GM18519 (cell line): ENCODE data around the gene CRIP1.

Experiments used
- ATAC-seq: cut with Tn5 transposase; IDR thresholded peaks from one replicate; pipeline ENCODE4 v1.9.1; 2021; ENCODE audit warnings: mild to moderate bottlenecking, moderate library complexity; ENCODE audit not compliant: unreplicated experiment, low FRiP score

CRIP1 gene

DNA sequence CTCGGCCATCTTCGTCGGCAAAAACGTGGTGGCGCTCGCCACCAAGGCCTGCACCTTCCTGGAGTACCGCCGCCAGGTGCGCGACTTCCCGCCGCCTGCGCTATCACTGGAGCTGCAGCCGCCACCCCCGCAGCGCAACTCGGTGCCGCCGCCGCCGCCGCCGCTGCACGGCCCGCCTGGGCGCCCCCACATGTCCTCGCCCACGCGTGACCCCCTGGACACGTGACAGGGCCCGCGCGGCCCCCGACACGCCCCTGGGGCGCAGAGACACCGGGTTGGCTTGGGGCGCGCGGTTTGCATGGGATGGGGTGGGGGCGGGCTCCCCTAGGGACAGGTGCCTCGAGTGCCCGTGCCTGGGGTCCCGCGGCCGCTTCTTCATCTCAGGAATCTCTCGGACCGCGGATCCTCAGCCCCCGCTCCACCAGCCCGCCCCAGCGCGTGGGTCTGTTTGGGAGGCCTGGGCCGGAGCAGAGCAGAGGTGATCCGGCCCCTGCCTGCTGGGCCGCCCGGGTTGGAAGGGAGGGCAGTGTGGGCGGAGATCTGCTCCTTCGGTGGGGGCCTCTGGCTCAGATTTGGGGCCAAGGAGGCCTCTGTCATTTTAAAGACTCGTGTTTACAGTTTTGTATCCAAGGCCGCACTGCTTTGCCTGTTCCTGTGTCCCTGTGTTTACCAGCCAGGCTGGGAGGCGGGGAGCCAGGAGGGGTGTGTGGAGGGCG is 43.0 kb downstream of the CRIP1 start:
- ATAC-seq = no peak

DNA sequence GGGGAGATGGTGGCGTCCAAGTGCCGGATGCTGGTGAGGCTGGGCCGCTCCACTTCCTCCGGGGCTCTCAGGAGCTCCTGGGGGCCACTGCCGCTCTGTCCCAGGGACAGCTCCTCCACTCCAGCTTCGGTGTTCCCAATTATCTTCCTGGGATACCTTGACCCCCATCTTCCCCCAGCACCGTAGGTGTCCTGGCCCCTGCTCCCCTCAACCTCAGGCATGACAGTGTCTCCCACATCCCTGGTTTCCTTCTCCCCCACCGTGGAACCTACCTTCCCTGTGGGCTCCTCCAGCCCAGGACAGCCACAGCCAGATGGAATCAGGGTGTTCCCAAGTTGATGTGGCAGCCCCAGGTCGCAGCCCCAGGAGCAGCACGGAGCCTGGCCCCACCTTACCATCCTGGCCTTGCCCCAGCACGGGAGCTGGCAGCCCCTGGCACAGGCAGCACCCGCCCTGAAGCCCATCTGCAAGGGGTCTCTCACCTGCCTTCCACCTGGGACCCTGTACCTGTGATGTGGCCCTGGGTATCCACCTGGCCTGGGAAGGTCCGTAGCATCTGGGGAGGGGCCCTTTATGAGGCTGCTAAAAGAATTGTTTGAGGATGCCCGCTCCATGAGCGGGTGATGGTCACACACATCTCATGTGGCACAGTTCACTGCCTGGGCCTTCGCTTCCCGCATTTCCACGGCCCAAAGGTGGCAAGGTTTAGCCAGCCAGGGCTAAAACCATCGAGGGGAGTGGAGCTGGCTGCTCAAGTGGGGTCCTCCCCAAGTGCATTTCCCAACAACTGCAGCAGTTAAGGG is 43.8 kb downstream of the CRIP1 start:
- ATAC-seq = no peak

DNA sequence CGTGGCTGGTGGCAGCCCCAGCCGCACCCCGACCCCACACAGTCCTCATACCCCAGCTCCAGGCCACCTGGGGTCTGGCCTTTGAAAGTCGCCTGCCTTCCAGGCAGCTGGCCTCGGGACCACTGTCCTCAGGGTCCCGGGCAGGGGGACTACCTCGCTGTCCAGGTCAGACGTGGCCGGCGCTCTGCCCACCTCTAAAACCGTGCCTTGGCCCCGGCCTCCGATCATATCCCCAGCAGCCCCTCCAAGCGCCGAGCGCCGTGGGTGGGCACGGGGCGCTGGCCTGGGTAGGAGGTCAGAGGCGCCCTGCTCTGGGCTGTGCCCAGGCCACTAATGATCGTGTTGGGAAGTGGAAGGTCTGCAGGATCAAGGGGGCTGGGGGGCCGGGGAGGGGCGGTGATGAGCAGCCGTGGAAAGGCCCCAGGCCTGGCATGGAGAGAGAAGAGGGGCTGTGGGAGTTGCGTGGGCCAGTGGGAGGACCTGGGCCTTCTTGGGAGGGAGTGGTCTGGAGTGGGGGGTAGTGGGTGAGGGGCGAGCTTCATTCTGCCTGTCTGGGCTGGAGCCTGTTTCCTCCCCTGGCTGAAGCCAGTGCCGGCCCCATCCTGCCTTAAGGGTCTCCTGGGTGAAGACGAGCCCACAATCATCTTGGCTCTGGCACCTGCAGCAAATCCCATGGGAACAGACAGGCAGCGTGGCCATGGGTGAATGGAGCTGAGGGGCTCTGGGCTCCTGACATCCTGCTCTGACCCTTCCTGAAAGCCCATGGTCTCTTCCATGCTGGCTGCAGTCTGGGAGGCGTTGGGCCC is 44.6 kb downstream of the CRIP1 start:
- no peak for ATAC-seq

DNA sequence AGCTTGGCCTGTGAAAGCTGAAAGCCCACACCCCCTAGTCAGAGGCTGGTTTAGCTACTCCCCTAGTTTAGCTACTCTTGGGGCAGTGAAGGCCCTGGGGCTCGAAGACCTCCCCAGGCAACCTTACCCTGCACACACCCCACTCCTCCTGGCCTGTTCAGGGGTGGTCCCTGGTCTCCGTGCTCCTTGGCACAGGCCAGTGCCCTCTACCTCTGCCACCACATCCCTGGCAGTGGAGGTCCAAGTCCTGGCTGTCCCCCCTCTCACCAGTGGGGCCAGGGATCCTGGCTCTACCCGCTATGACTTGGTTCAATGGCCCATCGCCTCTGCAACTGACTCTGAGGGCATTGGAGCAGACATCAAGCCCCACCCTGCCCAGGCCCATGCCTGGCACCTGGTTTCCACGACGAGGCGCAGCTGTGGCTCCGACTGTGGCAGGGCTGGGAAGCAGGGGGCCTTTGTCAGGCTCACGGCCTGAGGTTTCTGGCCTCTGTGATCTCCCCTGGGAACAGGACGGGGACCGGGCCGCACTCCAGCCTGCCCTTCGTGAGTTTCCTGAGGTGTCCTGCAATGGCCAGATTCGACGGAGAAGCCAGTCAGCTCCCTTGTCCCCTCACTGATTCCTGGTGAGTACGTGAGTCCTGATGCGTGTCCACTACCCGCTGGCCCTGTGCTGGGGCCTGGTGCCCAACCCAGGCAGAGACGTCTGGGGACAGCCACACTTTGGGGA is 45.4 kb downstream of the CRIP1 start:
- no peak for ATAC-seq

DNA sequence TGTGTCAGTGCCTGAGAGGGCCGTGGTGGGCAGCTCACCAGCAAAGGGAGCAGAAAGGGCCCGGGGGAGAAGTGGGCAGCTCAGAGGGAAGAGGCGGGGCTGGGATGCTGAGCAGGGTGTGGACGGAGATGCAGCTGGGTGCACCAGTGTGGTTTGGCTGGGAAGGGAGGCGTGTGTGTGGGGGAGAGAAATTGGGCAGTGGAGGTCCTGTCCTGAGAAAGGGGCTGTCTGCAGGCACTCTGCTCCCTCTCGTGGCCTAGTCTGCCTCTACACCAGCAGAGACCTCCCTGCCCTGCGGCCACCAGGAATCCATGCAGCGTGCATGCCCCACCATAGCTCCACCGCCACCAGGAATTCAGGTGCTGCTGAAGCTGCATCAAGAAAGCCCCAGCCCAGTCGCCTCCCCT is 46.1 kb downstream of the CRIP1 start:
- ATAC-seq = no peak

DNA sequence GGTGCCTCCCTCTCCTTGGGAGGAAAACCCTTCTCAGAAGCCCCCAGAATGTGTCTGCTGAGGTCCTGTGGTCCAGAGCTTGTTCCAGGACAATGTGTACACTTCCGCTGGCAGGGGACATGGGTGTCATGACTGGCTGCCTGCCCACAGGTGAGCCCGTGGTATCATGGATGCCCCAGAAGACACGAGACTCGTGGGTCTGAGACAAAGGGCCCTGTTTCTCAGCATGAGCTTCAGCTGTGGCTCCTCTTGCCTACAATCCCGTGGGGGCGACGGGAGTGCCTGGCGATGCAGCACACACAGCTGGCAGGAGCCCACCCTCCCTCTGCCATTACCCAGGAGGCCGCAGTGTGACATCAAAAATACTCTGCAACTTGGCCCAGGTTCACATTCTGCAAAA is 46.7 kb downstream of the CRIP1 start:
- ATAC-seq = no peak

DNA sequence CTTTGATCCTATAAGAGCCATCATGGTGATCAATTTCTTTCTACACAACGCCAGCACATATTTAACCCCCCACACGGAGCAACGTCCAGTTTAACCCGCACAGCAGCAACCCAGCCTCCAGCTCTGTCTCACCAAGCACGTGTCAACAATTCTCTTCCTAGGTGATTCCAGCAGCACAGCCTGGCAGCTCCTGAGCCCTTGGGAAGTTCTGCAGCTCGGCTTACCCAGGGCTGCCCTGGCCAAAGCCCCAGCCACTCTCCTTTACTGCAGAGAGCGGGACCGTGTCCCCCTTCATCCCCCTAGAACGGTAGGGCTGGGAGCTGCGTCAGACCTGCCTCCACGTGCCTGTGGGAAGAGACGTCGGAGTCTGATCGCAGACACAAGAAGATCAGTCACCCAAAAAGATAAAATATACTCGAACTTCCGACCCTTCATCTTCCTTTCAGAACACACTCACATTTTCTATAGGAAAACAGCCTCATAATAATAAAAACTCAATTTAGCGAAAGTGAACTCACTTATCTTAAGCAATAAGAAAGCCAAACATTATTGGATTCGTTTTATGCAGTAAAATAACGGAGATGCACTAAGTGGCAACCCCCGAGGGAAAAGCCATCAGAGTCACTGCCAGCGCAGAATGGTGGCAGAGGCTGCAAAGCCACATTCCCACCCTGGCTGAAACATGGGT is 47.3 kb downstream of the CRIP1 start:
- no peak for ATAC-seq

DNA sequence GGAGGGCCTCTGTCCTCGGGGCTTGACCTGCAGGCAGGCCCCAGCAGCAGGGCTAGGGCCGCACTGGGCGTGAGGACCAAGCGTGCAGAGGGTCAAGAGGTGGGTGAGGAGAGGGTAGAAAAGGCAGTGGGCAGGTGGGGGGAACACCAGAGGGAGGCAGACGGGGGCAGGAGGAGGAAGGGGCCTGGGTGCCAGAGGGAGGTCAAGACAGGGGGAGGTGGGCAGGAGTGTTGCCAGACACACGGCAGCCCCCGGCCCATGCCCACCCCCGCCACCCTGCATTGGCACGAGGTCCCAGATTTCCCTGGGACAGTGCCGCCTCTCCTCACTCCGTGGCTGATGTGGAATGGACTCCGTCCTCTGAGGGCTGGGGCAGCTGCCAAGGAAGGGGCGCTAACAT is 47.9 kb downstream of the CRIP1 start:
- no peak for ATAC-seq

DNA sequence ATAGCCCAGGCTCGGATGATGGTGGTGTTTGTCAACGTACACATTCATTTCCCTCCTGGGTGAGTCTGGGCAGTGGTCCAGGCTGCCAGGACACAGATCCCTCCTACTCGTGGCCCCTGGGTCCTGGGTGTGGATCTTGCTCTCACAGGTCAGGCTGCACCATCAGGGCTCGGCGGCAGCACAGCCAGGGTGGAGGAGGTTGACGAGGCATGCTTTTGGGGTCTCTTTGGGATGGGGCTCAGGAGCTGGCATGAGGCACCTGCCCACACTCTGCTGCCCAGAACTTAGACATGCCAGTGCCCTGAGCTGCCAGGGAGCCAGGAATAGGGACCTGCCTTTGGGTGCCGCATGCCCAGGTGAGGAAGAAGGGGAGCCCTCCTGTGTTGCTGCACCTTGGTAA is 49.4 kb downstream of the CRIP1 start:
- no peak for ATAC-seq

DNA sequence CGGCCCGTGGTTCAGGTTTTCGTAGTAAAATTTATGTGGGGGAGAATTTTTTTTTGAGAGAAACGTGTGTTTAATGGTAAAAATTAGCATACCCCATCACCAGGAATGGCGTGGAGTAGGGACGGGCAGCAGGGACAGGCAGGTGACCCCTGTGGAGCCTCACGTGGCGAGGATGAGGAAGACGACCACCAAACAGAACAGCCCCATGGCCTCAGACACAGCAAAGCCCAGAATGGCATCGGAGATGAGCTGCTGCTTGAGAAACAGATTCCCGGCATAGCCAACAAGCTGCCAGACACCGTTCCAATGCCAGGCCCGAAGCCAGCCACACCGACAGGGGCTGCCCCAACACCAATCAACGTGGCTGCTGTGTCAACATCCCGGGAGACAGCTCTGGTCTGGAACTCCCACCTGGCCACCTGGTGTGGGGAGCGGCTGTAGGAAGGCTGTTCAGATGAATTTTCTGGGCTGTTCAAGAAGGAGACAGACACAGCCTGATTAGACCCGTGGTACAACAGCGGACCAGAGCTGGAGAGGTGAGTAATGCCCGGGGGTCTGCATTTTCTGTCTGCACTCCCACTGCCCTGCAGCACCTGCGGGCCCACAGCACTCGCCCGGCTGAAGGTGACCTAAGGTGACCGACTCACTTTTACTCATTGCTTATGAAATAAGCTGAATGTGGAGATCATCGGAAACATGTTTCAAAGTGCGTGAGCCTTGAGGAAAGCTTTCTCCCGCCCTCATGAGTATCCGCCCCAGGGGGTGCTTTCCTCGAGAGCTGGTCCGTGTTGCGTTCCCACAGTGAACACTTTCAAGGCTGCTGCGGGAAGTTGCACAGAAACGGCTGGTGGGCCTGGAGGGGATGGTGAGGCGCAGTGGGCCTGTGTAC is 50.2 kb downstream of the CRIP1 start:
- no peak for ATAC-seq

DNA sequence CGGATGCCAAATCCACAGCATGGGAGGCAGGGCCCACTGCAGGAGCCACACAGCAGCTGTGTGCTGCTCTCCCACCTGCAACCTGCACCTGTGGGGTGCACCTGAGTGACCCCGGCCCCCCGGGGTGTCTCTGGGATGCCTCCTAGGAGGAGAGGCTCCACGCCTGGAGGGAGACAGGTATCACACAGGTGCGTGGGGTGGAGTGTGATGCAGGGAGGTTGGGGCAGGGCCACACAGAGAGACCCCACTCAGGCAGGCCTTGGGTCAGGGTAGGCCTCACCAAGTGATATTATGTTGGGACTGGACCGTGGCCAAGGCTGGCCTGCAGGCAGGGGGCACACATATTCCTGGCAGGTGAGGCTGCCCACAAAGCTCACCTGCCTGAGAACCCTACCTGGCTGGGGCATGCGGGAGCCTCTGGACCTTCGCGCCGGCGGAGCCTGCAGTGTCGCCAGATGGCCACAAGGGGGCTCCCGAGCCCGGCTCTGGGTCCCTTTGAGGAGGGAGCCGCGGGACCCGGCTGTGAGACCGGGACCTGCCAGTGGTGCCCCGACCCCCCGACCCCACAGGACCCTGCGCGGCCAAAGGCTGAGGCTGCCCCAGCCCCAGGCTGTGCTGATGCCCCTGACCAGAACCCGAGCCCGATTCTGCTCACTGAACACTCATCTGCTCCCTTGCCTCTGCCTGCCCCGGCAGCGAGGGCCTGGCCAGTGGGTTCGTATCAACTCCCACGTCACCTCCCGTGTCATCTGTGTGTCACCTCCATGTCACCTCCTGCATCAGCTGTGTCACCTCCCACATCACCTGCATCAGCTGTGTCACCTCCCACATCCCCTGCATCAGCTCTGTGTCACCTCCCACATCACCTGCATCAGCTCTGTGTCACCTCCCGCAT is 51.1 kb downstream of the CRIP1 start:
- ATAC-seq = no peak
